ENCODE measurements around the gene B4GALNT3.

The B4GALNT3 gene

DNA sequence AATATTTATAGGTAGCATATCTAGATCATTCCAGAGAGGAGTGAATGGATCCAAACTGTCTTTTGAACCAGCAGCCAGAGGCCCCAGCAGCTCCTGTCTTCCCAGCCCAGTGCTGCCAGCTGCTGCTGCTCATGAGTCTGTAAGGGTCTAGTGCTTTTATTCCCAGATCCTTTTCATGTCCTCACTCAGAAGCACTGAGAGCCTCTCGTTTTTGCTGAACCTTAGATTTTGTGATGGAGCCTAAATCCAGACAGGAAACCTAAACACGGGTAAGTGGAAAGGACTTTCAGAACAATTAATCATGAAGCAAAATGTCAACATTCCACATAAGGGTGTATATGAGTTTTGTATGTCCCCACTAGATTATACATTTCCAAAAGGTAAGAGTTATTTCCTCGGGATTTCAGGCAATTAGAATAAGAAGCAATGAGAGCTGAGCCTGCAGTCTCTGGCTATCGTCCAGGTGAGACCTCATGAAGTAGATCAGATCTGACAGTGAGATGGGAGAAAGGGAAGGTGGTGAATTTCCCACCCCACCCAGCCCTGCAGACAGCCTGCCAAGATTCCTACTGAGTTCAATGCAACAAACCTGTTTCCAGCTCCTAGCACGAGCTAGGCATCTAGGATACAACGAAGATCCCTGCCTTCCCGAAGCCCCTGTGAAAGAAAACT, 119.1 kb downstream of the B4GALNT3 start:
- DNase-seq: no peak

DNA sequence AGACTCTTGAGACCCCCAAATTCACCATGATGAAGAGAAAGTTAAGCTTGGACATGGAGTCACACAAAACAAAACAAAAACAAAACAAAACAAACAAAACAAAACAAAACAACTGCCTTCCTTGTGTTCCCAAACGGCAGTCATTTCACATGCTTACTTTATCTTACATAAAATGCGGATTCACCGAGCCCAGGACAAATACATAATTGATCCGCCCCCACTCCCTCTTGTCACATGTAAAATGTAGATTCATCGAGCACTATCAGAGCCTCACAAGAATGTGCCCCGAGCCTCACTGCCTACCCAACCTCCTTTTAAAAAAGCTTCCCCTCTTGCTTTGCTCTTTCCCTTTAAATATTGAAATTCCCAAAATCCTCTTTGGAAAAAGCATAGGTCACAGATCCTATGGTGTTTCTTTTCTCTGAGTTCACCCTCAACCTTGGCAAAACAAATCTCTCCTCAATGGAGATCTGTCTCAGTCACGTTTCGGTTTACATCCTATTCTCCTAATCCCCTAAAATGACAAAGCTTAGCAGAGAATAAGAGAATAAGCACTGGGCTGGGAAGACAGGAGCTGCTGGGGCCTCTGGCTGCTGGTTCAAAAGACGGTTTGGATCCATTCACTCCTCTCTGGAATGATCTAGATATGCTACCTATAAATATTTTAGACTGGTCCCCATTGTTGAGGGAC, 119.8 kb downstream of the B4GALNT3 start:
- no peak for DNase-seq

DNA sequence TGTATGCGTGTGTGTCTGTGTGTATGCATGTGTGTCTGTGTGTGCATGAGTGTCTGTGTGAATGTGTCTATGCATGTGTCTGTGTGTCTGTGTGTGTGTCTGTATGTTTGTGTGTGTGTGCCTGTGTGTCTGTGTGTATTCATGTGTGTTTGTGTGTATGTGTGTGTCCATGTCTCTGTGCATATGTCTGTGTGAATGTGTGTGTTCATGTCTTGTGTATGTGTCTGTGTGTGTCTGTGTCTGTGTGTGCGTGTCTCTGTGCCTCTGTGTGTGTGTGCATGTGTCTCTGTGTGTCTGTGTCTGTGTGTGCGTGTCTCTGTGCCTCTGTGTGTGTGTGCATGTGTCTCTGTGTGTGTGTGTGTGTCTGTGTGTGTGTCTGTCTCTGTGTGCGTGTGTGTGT, 121.1 kb downstream of the B4GALNT3 start:
- DNase-seq: no peak

DNA sequence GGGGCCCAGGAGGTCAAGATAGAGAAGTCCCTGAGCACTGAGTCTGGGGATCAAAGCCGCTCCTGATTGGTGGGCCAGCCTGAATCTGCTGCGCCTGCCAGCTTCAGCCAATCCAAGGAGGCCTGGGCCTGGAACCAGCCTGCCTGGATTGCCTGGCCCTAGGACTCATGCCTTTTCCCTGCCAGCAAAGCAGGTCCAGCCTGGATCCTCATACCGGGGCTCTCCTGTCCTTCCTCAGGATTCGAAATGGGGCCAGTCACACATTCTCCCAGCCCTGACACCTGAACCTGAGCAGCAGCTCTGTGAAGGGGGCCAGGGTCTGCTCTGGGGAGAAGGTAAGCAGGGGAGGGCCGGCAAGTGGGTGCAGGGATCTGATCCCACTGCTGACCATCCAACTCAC, 121.6 kb downstream of the B4GALNT3 start:
- DNase-seq: no peak

DNA sequence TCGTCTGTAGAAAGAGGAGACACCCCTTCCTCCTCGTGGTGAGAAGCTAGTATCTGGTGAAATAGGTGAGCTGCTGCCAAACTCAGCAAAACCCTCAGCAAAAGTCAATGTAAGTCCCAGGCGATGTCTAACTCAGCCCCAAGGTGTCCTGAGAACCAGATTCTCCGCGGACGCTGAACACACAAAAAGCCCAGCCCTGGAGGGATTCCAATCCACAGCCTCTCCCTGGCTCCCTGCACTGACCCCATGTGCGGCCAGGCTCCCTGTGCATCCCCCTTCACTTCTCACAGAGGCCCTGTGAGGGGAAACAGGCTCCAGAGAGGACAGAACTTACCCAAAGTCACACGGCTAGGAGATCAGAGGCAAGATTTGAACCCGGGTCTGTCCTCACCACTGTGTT, 122.0 kb downstream of the B4GALNT3 start:
- DNase-seq: no peak

DNA sequence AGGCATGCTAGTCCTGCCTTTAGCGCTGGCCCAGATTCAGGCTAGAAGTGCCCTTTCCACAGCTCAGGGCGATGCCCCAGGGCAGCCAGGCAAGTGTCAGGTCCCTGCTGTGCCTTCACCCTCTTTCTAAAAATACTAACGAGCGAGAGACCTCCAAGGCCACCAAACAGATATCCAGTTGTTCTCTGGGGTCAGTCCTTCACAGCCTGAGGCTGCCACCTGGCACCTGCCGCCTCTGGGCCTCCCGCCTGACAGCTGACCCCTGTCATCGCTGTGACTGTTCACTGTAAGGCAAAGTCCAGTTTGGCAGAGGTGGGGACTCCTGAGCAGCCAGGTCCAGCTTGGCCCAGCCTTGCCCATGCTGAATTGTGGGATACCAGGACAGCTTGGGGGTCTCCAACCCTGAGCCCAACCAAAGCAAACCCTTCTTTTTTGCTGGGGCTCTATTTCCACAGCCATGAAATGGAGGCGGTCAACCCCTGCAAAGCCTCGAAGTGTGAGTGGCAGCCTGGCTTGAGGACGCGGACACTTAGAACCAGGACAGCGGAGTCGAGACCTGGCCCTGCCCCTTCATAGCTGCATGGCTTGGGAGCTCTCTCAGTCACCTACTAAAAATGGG, 123.6 kb downstream of the B4GALNT3 start:
- DNase-seq: no peak

DNA sequence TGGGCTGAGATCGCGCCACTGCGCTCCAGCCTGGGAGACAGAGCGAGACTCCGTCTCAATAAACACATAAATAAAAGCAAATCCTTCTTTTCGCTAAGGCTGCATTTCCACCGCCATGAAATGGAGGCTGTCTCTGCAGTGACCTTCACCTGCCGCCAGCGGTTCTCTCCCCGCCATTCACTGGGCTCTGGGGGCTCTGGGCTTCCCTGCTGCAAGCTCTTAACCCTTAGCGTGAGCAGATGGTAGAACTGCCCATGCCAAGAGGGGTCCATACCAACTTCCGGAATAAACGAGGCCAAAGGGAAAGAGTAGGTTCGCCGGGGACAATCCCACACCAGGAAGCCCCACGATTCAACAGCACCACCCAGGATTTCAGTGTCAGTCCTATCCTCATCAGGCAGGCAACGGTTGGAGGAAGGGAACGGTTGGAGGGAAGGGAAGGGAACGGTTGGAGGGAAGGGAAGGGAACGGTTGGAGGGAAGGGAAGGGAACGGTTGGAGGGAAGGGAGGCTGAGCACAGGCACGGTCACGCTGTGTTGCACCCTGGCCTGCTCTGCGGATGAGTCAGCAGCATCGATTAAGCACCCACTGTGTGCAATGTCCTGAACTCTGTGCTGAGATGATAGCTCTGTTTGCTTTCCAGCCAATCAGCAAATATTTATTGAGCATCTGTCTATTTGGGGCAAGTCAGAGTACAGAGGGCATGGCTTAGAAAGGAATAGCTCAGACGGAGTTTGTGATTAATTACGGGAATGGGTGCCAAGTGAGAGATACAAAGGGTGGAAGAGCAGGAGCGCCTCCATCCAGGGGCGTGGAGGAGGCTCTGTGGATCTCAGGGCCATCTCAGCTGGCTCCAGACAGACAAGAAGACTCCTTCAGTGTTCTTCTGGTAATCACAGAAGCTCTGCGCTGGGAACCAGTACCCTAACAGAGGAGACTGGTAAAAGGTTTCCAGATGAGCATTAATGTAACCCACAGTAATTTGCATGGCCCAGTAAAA, 125.6 kb downstream of the B4GALNT3 start:
- DNase-seq: no peak

DNA sequence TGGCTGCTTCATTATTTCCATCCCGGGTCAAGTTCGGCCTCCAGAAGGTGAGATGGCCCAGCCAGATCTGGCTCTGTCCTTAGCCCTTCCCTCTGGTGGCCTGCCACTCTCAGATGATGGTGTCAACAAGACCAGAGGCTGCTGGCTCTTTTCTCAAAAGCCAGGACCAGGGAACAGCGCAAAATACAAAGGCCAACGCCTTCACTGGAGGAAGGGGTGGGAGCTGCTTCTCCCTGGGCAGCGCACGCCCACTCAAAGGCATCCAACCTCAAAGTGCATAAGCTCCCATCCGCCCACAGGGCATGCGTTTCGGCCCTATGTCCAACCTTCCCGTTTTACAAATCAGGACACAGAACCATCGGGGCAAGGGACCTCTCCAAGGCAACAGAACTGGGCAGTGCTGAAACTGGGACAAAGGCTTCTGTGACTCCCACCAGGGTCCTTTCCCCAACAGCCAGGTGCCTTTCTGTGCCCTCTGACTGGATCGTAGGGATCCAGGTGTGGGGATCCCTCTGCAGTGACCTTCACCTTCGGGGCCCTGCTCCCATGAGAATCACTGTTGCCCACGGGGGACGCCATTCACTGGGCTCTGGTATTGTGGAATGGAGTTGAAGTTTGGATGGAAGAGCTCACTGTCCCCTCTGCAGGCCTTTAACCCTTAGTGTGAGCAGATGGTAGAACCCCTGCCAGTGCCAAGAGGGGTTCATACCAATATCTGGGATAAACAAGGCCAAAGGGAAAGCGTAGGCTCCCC, 126.8 kb downstream of the B4GALNT3 start:
- DNase-seq: no peak

DNA sequence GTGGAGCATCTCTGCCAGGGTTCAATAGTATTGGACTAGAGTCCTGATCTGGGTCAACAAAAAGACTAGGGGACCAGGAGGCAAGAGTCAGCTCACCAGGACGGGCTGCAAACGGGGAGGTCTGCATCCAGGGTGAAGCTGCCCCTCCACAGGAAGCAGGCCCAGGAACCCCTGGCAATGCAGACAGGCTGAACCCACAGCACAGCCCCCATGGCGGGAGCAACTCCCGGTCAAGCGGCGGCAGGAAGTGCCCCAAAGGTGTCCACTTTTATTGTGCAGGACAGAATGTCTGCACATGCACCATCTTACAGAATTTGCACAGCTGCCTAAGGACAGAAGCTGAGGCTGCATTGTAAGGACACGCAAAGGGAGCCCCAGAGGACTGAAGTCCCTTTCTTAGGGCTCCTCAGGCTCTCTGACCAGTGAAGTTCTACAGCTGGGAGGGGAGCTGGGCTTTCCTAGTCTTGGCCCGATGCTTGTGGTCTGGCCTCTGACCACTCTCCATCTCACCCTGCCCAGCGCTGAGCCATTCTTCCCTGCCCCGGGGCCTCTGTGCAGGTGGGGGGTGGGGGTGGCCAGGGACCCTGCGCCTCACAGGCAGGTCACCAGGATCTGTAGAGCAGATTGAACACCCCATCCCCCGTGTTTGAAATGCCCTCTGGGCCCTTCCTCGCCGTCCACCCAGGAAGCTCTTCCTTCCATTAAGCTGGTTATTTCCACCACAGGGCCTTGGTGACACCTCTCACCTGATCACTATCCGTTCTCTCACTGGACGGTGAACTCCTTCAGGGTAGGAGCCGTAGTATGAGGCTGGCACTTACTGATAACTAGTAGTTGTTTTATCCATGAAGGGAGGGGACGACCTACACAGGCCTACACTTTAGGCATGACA, 127.6 kb downstream of the B4GALNT3 start:
- no peak for DNase-seq

DNA sequence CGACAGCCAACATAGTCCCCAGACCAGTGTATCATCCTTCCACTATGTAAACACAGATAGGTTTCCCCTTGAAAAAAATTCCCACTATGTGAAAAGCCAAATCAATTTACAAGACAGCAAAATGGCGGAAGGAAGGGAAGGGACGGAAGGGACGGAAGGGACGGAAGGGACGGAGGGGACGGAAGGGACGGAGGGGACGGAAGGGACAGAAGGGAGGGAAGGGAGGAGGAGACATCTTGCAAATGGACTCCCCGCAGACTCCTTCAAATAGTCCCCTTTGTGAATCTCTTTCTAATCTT, 128.2 kb downstream of the B4GALNT3 start:
- DNase-seq: no peak

DNA sequence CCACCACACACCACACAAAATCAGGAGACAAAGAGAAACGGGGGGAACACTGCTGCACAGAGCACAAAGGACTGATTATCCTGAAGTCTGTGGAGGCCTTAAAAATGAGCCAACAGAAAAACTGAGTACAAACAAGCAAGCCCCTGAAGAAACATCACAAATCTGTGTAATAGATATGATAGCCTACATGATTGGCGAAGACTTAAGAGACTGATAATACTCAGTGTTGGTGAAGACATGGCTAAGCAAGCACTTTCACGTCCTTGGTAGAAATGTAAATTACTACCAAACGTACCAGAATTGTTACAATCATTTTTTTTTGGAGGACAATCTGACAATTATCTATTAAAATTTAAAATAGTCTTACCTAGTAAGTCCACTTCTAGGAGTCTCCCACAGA, 128.9 kb downstream of the B4GALNT3 start:
- no peak for DNase-seq

DNA sequence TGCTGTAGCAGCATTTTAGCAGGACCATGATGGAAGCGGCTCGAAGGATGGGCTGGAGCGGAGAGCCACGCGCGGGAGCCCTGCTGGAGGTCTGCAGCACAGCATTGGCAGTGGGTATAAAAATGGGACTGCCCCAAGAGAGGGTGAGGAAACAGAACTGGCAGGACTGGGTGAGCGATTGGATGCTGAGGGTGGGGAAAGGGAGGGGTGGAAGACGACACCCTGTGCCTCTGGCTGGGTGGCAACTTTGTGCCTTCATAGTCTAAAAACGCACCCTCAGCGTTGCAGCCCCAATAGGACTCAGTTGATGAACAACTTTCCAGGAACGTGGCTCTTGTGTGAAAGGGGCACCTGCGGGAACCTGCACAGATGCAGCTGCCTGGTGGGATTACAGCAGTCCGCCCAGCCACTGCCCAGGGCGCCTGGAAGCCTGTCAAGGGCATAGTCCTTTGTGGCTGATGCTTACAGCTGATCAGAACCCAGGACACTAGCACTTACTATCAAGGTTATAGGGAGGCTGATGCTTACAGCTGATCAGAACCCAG, 130.5 kb downstream of the B4GALNT3 start:
- no peak for DNase-seq

DNA sequence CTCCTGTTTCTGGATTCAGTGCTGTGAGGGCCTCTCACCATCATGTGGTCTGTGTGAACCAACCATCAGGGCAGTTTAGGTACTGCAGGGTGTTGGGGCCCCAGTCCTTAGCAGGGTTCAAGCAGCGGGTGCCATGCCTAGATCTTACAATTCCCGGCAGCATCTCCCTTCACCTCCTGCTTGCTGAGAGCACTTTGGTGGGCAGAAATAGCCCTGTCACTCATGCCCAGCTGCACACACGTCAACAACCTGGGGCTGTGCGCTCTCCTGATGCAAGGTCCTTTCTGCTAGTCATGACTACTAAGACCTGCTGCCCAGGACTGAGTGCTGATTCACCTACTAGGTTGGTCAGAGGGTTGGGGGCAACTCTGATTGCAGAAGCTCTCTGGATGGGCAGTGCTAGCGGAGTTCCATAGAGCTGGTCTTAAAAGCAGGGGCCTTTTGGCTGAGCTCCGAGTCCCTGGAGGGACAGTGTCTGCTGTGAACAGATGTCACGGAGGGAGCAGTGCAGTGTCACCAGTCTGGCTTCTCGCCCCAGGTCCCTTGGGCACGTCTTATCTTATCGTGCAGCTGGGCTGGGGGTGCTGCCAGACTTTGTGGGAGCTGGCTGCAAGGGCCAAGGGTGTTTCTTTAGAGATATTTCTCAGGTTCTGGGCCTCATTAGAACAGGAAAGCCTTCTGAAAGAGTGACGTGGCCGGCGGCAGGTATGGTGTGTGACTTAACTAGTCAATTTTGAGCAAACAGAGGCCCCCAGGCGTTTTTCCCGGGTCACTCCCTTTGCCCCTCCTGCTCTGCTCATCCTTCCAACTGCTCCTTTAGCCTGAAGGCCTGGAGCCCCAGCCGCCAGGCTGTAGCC, 131.7 kb downstream of the B4GALNT3 start:
- no peak for DNase-seq

DNA sequence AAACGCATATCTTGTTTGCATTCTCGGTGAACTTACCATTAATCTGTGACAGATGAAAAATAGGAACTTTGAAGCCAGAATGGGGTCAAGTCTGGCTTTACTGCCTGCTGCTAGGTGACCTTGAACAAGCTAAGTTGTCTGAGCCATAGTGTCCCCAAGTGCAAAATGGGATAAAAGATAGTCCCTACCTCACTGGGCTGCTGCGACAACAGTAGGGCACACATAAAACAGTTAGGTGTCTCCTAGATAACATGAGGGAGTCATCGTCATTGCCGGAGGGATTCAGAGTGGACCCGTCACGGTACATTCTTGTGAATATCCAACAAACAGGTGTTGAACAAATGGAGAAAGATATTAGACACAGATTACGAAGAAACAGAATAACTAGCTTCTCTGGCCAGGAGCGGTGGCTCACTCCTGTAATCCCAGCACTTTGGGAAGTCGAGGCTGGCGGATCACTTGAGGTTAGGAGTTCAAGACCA, 132.3 kb downstream of the B4GALNT3 start:
- no peak for DNase-seq

DNA sequence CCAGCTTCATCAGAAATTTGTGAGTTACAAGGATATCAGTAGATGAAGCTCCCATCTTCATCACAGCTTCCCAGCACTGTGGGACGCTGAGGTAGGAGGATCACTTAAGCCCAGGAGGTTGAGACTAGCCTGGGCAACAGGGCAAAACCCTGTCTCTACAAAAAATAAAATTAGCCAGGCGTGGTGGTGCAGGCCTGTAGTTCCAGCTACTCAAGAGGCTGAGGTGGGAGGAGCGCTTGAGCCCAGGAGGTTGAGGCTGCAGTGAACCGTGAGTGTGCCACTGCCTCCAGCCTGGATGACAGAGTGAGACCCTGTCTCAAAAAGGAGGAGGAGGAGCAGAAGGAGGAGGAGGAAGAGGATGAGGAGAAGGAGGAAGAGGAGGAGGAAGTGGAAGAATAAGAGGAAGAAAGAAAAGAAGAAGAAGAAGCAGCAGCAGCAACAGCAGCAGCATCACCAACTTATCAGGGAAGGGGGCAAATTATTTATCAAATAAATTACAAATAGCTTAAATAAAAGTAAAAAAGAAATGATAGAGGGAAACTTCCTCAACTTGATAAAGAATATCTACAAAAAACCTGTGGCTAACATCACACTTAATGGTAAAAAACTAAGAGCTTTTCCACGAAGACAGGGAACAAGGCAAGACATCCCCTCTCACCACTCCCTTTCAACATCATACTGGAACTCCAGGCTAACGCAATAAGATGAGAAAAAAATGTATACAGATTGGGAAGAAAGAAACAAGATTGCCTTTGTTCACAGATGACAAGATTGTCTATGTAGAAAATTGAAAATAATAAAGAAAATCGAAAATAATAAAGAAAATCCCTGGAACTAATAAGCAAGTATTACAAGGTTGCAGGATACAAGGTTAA, 133.9 kb downstream of the B4GALNT3 start:
- DNase-seq: no peak

DNA sequence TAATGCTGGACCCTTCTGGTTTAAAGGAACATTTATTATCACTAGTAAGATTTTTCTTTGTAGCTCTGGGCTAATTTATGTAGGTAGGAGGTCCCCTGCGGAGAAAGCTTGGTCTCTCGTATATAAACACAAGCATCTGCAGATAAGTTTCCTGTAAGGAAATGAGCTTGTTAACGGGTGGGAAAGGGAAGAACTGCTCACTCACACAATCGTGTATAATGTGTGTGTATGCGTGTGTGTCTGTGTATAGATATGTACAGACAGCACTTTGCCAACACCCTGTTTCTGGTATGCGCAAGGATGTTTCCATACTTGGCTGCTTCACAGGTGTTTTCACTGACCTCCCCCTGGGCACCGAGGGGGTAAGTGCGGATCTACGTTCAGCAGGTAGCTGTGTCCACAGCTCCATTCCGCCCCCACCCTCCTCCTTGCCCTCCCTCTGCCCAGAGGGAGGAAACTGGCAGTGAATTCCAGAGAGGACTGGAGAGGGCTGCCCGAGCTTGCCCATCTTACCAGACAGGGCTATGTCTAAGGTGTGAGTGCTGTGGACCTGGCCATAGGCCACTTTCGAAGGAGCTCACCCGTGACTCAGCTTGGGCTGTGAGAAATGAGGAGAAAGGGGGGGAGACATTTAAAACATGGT, 138.3 kb downstream of the B4GALNT3 start:
- DNase-seq: no peak

DNA sequence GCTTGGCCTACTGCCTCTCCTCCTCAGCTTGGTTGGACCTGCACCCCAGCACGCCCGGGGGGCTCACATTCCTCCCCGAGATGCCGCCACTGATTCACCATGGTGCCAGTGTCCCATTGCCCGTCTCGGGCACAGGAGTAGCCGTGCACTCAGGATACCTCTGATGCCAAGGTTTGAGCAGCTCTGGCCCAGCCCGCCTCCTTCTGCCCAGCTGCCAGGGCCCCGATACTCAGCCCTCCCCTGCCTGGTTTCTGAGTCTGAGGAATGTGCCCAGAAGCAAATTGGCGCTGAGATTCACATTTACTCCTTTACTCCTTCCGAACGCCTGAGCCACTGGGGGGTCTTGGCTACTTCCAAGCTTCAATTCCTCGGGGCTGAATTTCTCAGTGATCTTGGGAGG, 140.0 kb downstream of the B4GALNT3 start:
- no peak for DNase-seq

DNA sequence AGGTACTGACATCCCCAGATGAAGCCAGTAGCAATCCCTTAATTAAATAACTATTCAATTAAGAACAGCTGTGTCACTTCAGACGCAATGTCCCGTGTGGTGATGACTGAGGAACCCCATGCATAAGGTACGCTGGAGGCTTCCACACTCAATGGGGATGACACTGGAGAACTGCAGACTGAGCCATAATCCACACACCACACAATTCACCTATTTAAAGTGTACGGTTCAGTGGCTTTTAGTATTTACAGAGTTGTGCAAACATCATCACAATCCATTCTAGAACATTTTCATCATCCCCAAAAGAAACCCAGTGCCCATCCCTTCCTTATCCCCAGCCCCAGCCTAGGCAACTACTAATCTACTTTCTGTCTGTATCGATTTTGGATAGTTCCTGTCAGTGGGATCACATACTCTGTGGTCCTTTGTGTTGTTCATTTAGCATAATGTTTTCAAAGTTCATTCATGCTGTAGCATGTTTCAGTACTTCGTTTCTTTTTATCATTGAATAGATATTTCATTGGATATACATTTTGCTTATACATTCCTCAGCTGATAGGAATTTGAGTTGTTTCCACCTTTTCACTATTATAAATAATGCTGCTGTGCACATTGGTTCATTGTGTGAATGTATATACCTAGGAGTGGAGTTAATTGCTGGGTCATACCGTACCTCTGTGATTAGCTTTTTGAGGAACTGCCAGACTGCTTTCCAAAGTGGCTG, 142.4 kb downstream of the B4GALNT3 start:
- DNase-seq: no peak

Data from CD4-positive, alpha-beta T cell treated with Interleukin-10 for 1 hour (primary cell).